ENCODE results near the gene FAM174A. TPM values are rescaled to one million over a fixed set of nuclear protein-coding genes. Genes with fewer than 3 reads are reported as not detected.

The FAM174A gene
- total and polyA plus RNA-seq, 2 donors (not counting 3 experiments of a cell fraction or from before 2014, with no cell fraction given), result 11.8 to 15.2 TPM

DNA sequence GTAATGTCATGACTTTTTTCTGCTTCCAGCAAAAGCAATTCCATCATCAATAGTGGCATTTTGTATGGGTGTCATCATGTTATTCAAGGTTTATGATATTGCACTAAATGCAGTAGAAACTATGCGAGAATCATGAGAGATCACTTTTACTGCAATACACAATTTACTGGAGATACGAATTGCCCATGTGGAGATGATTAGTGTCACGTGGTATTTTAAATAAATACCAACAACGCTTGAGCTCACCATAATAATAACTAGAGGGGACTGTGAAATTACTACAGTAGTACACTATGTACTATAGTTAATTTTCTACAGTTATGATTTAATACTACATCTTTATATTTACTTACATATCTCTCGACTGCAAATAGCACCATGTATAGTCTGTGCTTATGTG, 49.7 kb downstream of the FAM174A start:
- no peak overlapping the region for H3K4me2 ChIP-seq (ENCODE audit: insufficient read depth, low read length)
- H3K9me1 ChIP-seq (replicated peaks; ENCODE audit: control insufficient read depth, extremely low read depth, insufficient read depth, low read length), result no peaks in the 10 kb centered on the region
- no peaks in the 10 kb centered on the region for H3K4me1 ChIP-seq (ENCODE audit: control insufficient read depth, extremely low read depth, insufficient read depth, low read length)
- no peak overlapping the region for H2AFZ ChIP-seq (ENCODE audit: low read depth, low read length)
- ChIA-PET CTCF (interaction anchor here (0.8 kb wide), 1 partner anchor 11 kb away, joined by 3 read pairs; no protein-coding TSS in a partner anchor), POLR2A (no interaction called here)
- no peak for FAIRE-seq
- H3K27me3 ChIP-seq (ENCODE audit: control insufficient read depth in 2 of 2, insufficient read depth in 2 of 2, low read length in 2 of 2), result no peaks in the 10 kb centered on the region
- dilution Hi-C loops (cut with MboI; ENCODE audit: extremely low pct_ligation_motif_present, low sequenced_read_pairs), result no loop called here
- H4K20me1 ChIP-seq (replicated peaks; ENCODE audit: control insufficient read depth, extremely low read depth, insufficient read depth, low read length), result no peaks in the 10 kb centered on the region
- H3K4me3 ChIP-seq (replicated peaks in 1 of 3; ENCODE audit: insufficient read depth in 1 of 3, low read depth in 1 of 3, low read length in 3 of 3), result no peak overlapping the region
- no peaks in the 10 kb centered on the region for H3K36me3 ChIP-seq (ENCODE audit: control insufficient read depth in 2 of 2, extremely low read depth in 1 of 2, insufficient read depth in 2 of 2, low read length in 2 of 2)
- no TSS peak for BruUV-seq (replicated peaks)
- intact Hi-C loops (cut with micrococcal nuclease), result no loop called here
- no peak for DNase-seq (ENCODE audit: low read depth, low spot score)
- no peak overlapping the region for H3K9ac ChIP-seq (replicated peaks; ENCODE audit: extremely low read depth, insufficient read depth, low read length)
- no peaks in the 10 kb centered on the region for H3K9me3 ChIP-seq (replicated peaks; ENCODE audit: control insufficient read depth, insufficient read depth, low read length)
- no peaks in the 10 kb centered on the region for H3K79me2 ChIP-seq (ENCODE audit: control insufficient read depth, insufficient read depth, low read length)
- no peak overlapping the region for H3K27ac ChIP-seq (ENCODE audit: insufficient read depth, low read depth, low read length)
- TF ChIP-seq, protein P1, sequence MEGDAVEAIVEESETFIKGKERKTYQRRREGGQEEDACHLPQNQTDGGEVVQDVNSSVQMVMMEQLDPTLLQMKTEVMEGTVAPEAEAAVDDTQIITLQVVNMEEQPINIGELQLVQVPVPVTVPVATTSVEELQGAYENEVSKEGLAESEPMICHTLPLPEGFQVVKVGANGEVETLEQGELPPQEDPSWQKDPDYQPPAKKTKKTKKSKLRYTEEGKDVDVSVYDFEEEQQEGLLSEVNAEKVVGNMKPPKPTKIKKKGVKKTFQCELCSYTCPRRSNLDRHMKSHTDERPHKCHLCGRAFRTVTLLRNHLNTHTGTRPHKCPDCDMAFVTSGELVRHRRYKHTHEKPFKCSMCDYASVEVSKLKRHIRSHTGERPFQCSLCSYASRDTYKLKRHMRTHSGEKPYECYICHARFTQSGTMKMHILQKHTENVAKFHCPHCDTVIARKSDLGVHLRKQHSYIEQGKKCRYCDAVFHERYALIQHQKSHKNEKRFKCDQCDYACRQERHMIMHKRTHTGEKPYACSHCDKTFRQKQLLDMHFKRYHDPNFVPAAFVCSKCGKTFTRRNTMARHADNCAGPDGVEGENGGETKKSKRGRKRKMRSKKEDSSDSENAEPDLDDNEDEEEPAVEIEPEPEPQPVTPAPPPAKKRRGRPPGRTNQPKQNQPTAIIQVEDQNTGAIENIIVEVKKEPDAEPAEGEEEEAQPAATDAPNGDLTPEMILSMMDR (IDR thresholded peaks at IDR 0.05; ENCODE audit: extremely low read depth in 1 of 2, insufficient read depth in 1 of 2, low read depth in 1 of 2, low read length in 2 of 2), result no peak
- no peak for TF ChIP-seq POLR2A (IDR thresholded peaks at IDR 0.05; ENCODE audit: low read depth, low read length)
- TF ChIP-seq JUN (IDR thresholded peaks at IDR 0.05; ENCODE audit: borderline replicate concordance, insufficient read depth, insufficient read length, low read depth), result no peak
- no peak for TF ChIP-seq EZH2 (IDR thresholded peaks at IDR 0.05; ENCODE audit: borderline replicate concordance, low read depth, low read length, severe bottlenecking)
- TF ChIP-seq, protein P2, sequence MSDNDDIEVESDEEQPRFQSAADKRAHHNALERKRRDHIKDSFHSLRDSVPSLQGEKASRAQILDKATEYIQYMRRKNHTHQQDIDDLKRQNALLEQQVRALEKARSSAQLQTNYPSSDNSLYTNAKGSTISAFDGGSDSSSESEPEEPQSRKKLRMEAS (IDR thresholded peaks at IDR 0.05; ENCODE audit: insufficient read depth, insufficient read length), result no peak
- no peak for TF ChIP-seq POLR2AphosphoS5 (IDR thresholded peaks at IDR 0.05; ENCODE audit: insufficient read depth, low read depth, low read length)
- TF ChIP-seq GATA2 (IDR thresholded peaks at IDR 0.05; ENCODE audit: insufficient read depth, insufficient read length, low read depth, low read length), result no peak
- no peak for TF ChIP-seq MYC (IDR thresholded peaks at IDR 0.05; ENCODE audit: low read depth, low read length)
